ENCODE measurements around the gene SIDT1.

DNA sequence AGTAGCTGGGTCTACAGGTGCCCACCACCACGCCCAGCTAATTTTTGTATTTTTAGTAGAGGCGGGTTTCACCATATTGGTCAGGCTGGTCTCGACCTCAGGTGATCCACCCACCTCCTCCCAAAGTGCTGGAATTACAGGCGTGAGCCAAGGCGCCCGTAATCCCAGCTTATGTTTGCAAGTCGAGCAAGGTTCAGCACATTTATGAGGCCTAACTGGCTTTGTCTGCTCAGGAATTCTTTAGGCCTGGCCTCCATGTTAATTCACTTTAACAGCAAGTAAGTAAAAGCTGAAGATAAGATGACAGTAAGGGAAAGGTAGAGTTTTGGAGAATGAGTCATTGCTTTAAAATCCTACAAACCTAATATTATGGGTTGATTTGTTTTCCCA is 24.6 kb downstream of the SIDT1 start:
- TF ChIP-seq POLR2A (IDR thresholded peaks at IDR 0.05; ENCODE audit: low read length) (no peak), GATA1 (IDR thresholded peaks at IDR 0.05; ENCODE audit: low read depth, low read length) (no peak)

Data from erythroblast (primary cell).